ENCODE results near the gene DHRS9.
"Not testable (repeated sequence)": the region's sequence is repeated elsewhere in the genome, so short reads cannot be mapped to it uniquely, and the experiment has no call there.

The DHRS9 gene

GRCh38 chr2:169116993-169117392 lies 47.6 kb downstream of the DHRS9 start:
- no peak for DNase-seq (ENCODE audit: low read depth)
- no peak overlapping the region for H3K4me3 ChIP-seq (ENCODE audit: low read depth, low read length)

- DNase-seq (ENCODE audit: low read depth) = no peak
- H3K4me3 ChIP-seq (ENCODE audit: low read depth, low read length) = no peak overlapping the region
These were observed 48.7 kb downstream of the DHRS9 start for GRCh38 chr2:169118060-169118459.

GRCh38 chr2:169119123-169119760 lies 49.9 kb downstream of the DHRS9 start:
- H3K4me3 ChIP-seq (ENCODE audit: low read depth, low read length) = no peak overlapping the region
- no peak for DNase-seq (ENCODE audit: low read depth)

GRCh38 chr2:169119851-169120250 lies 50.5 kb downstream of the DHRS9 start:
- H3K4me3 ChIP-seq (ENCODE audit: low read depth, low read length) = no peak overlapping the region
- DNase-seq (ENCODE audit: low read depth) = no peak

- no peak for DNase-seq (ENCODE audit: low read depth)
- H3K4me3 ChIP-seq (ENCODE audit: low read depth, low read length) = no peak overlapping the region
These were observed 60.4 kb downstream of the DHRS9 start for GRCh38 chr2:169129703-169130243.

- no peak overlapping the region for H3K4me3 ChIP-seq (ENCODE audit: low read depth, low read length)
- DNase-seq (ENCODE audit: low read depth) = no peak
These were observed 62.5 kb downstream of the DHRS9 start for GRCh38 chr2:169131587-169132512.

- H3K4me3 ChIP-seq (ENCODE audit: low read depth, low read length); DNase-seq (ENCODE audit: low read depth): not testable (repeated sequence)
These were observed 64.9 kb downstream of the DHRS9 start for GRCh38 chr2:169134272-169134671.

- DNase-seq (ENCODE audit: low read depth); H3K4me3 ChIP-seq (ENCODE audit: low read depth, low read length): not testable (repeated sequence)
These were observed 67.1 kb downstream of the DHRS9 start for GRCh38 chr2:169136428-169136827.

GRCh38 chr2:169136885-169137534 lies 67.6 kb downstream of the DHRS9 start:
- H3K4me3 ChIP-seq (ENCODE audit: low read depth, low read length) = no peak overlapping the region
- DNase-seq (ENCODE audit: low read depth) = no peak

- no peak for DNase-seq (ENCODE audit: low read depth)
- no peak overlapping the region for H3K4me3 ChIP-seq (ENCODE audit: low read depth, low read length)
These were observed 68.6 kb downstream of the DHRS9 start for GRCh38 chr2:169137924-169138323.

- H3K4me3 ChIP-seq (ENCODE audit: low read depth, low read length) = no peak overlapping the region
- no peak for DNase-seq (ENCODE audit: low read depth)
These were observed 69.8 kb downstream of the DHRS9 start for GRCh38 chr2:169139145-169139544.

- no peak for DNase-seq (ENCODE audit: low read depth)
These were observed 70.8 kb downstream of the DHRS9 start for GRCh38 chr2:169139993-169140767.

GRCh38 chr2:169141713-169142352 lies 72.5 kb downstream of the DHRS9 start:
- peak; percentile 19 for DNase-seq (ENCODE audit: low read depth)
- H3K4me3 ChIP-seq (ENCODE audit: low read depth, low read length) = no peak overlapping the region

More at GRCh38 chr2:169139993-169140767, 70.8 kb downstream of the DHRS9 start:
- no peak overlapping the region for H3K4me3 ChIP-seq (ENCODE audit: low read depth, low read length)

GRCh38 chr2:169143998-169144397 lies 74.6 kb downstream of the DHRS9 start:
- no peak for DNase-seq (ENCODE audit: low read depth)
- H3K4me3 ChIP-seq (ENCODE audit: low read depth, low read length) = no peak overlapping the region

All from skeletal muscle cell (primary cell).